NT2/D1 (cell line): ENCODE measurements around the gene PGAP2.

Experiments used
- SUZ12 ChIP-seq: IDR thresholded peaks from 2 replicates; pipeline ENCODE4 v1.6.1; 2011; ENCODE audit not compliant: insufficient read length, insufficient read depth; ENCODE audit errors: extremely low read depth
- YY1 ChIP-seq: IDR thresholded peaks from 2 replicates; pipeline ENCODE4 v1.6.1; 2011; ENCODE audit not compliant: insufficient read length, insufficient read depth
- ZNF274 ChIP-seq: IDR thresholded peaks from 2 replicates; pipeline ENCODE4 v1.6.1; 2011; ENCODE audit warnings: mild to moderate bottlenecking, low read depth, low read length

DNA sequence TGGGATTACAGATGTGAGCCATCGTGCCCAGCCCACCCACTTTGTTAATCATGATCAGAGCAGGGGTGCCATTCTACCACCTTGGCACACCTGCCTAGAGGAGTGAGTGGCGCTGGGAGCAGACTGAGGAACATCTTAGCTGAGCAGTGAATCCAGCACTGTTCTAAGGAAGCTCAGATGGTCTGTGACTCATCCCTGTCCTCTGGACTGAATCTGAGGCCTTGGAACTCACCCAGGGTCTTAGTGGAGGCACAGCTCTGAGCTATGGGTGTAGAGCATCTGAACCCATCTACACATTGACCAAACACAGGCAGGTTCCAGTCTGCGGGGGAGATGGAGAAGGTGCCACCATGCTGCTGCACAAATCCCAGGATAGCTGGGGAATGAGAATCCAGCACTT is 14.9 kb downstream of the PGAP2 start:
- TF ChIP-seq ZNF274 (no peak), YY1 (no peak), SUZ12 (no peak)
